Loucy (cell line): Measurements from ENCODE around the gene CFAP77.

Source experiments
- EZH2phosphoT487 ChIP-seq: fragments of 200-600 bp; IDR thresholded peaks from 2 replicates; pipeline ENCODE4 v1.6.1; 2018; ENCODE audit warnings: antibody characterized with exemption, mild to moderate bottlenecking, moderate library complexity, borderline replicate concordance
- TF ChIP-seq, protein P1 (sequence below): fragments of 200-600 bp; sonication (generic); conservative IDR thresholded peaks from 2 replicates; pipeline ENCODE4 v1.5.1; 2014; ENCODE audit warnings: mild to moderate bottlenecking, antibody characterized with exemption, low read length

DNA sequence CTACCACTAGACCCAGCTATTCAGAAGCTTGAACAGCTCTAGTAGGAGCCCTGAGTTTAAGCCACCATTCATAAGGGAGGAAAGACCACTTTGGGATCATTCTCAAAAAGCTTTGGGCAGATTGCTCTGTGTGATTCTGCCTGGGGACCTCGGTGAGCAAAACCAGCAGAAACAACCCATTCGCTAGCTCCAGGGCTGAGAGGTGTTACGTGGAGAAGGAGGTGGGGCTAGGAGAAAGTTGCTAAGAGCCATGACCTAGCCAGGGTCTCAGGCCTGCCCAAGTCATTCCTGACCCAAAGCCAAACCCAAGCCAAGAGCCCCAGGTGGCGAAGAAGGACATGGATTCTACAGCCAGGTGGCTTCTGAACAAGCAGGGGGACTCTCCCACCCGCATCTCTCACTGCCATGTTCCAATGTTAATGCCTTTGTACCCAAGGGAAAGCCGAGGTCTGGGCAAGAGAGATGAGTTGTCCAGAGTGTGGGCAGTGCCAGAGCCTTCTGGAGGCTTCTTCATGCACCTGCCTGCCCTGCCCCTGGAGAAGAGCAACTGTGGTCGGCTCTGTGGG lies 168.4 kb downstream of the CFAP77 start:
- TF ChIP-seq, protein P1, sequence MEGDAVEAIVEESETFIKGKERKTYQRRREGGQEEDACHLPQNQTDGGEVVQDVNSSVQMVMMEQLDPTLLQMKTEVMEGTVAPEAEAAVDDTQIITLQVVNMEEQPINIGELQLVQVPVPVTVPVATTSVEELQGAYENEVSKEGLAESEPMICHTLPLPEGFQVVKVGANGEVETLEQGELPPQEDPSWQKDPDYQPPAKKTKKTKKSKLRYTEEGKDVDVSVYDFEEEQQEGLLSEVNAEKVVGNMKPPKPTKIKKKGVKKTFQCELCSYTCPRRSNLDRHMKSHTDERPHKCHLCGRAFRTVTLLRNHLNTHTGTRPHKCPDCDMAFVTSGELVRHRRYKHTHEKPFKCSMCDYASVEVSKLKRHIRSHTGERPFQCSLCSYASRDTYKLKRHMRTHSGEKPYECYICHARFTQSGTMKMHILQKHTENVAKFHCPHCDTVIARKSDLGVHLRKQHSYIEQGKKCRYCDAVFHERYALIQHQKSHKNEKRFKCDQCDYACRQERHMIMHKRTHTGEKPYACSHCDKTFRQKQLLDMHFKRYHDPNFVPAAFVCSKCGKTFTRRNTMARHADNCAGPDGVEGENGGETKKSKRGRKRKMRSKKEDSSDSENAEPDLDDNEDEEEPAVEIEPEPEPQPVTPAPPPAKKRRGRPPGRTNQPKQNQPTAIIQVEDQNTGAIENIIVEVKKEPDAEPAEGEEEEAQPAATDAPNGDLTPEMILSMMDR, result no peak
- TF ChIP-seq EZH2phosphoT487, result no peak
